Gastroesophageal sphincter (tissue), 3 donors: ENCODE results near the gene DHDDS.

ENCODE experiments used
- CTCF ChIP-seq, 4 experiments: fragments of 200-600 bp in 2 of 4; fragments of 450-650 bp in 2 of 4; sonication (generic) in 1 of 4; IDR thresholded peaks; one replicate each; pipeline ENCODE4 v1.5.1; 2017 to 2019; ENCODE audit warnings: antibody characterized with exemption in 4 of 4, mild to moderate bottlenecking in 2 of 4, moderate library complexity in 2 of 4
- EP300 ChIP-seq: sonication (generic); formaldehyde crosslinking; IDR thresholded peaks from one replicate; pipeline ENCODE4 v1.6.1; 2017; ENCODE audit warnings: antibody characterized with exemption, mild to moderate bottlenecking
- POLR2A ChIP-seq, 2 donors: fragments of 450-650 bp; IDR thresholded peaks; one replicate each; pipeline ENCODE4 v1.6.1; 2017; ENCODE audit warnings: antibody characterized with exemption in 2 of 2, mild to moderate bottlenecking in 2 of 2, moderate library complexity in 1 of 2
- POLR2AphosphoS5 ChIP-seq: sonication (generic); formaldehyde crosslinking; IDR thresholded peaks from one replicate; pipeline ENCODE4 v1.6.1; 2017; ENCODE audit warnings: antibody characterized with exemption

- TF ChIP-seq CTCF (IDR thresholded peaks at IDR 0.05), result no peak
- no peak for TF ChIP-seq EP300
- TF ChIP-seq POLR2AphosphoS5, result no peak
- TF ChIP-seq POLR2A (IDR thresholded peaks at IDR 0.05), result no peak
Measured at GRCh38 chr1:26518355-26518754, 86.2 kb downstream of the DHDDS start.
